Fibroblast of skin of back (primary cell): ENCODE measurements around the gene SPEF2.

Experiments
- DNase-seq: peaks from one replicate; pipeline ENCODE4 v3.0.0-alpha.2; 2013

SPEF2 gene

DNA sequence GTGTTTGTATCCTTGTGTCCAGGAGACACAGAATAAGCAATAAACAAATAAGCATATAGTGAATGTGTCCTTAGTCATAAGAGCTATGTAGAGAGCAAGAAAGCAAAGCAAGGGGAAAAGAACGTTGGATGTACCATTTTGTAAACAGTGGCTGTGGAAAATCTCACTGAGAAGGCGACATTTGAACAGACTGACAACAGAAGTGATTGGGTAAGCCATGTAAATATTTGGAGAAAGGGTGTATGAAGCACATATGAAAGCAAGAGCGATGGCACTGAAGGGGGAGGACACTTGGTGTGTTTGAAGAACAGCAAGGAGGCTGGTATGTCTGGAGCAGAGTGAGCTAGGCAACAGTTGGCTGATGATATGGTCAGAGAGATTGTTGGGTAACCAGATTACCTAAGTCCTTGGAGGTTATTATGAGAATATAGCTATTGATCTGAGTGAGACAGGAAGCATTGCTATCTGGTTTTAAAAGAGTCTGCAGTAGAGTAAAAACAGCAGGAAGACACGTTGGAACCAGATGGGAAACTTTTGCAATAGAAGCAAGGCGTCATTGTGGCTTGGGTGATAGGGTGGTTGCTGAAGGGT is 123.6 kb downstream of the SPEF2 start:
- peak; percentile 7 for DNase-seq

DNA sequence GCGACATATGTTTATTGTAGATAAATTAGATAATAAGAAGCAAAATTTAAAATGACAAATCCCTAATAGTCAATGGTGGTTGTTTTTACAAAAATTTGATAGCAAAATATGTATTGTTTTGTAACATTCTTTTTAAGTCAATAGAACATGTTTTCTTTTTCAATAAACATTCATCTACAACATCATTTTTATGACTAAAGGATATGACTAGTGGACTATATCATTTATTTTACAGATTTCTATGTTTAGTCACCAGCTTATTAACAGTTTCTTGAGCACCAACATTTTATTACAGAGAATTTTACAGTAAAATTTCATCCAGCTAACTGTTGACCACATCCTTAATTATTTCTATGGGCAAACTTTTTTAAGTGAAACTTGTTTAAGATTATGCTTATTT is 124.3 kb downstream of the SPEF2 start:
- peak; percentile 32 for DNase-seq

DNA sequence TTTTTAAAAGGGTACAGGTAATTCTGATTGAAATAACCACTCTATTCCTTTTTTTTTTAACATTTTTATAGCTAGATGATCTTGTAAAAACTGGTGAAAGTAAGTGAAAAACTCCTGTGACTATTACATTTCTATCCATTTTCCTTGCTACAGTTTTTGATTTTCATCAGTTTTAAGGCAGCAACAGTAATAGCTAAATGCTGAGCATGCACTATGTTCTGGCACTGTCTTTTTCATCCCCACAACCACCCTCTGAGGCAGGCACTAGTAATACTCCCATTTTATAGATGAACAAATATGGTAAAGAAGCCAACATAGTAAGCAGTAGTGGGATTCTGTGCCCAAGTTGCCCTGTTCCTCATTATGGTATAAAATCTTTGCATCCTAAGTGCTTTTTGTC is 126.0 kb downstream of the SPEF2 start:
- no peak for DNase-seq

DNA sequence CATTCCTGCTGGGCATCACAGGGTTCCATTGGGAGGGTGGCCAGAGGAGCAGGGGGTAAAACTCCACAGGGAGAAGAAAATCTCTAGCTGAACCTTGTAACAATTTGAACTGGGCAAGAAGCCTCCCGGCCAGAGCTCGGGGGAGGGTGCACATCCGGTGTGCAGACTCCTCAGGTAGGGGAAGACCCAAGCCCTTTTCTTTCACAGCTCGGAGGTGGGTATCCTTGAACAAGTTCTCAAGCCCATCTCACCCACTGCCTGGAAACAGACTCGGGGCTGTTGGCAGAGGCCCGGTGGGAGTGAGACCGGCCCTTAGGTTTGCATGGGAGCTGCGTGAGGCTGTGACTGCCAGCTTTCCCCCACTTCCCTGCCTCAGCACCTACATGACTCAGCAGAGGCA is 127.5 kb downstream of the SPEF2 start:
- DNase-seq: no peak

DNA sequence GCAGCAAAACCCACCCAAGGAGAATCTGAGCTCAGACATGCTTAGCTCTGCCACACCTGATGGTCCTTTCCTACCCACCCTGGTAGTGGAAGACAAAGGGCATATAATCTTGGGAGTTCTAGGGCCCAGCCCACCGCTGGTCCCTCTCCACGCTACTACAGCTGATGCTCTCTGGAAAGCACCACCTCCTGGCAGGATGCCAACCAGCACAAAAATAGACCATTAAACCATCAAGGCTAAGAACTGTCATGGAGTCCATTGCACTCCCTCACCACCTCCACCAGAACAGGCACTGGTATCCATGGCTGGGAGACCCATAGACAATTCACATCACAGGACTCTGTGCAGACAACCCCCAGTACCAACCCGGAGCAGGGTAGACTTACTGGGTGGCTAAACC is 128.0 kb downstream of the SPEF2 start:
- no peak for DNase-seq

DNA sequence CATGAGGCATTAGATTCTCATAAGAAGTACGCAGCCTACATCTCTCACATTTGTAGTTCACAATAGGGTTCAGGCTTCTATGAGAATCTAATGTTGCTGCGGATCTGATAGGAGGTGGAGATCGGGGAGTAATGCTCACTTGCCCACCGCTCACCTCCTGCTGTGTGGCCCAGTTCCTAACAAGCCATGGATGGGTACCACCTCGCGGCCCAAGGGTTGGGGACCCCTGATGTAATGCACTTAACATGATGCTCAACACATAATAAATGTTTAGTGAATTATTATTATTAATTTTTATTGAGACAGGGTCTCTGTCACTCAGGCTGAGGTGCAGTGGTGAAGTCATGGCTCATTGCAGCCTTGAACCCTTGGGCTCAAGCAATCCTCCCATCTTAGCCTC is 134.3 kb downstream of the SPEF2 start:
- no peak for DNase-seq

DNA sequence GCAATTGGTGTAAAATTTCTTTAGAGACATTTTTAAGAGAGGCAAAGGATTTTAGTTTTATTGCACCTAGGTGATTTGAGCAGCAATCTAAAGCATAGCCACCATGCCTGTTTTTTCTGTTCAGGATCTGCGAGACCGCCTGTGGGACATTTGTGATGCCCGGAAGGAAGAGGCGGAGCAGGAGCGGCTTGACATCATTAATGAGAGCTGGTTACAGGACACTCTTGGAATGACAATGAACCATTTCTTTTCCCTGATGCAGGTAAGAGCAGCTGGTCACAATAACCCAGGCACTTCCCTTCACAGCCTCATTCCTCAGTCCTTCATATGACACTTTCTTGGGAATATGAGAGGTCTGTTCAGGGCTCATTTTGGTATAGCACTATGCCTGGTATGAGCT is 135.8 kb downstream of the SPEF2 start:
- DNase-seq: no peak

DNA sequence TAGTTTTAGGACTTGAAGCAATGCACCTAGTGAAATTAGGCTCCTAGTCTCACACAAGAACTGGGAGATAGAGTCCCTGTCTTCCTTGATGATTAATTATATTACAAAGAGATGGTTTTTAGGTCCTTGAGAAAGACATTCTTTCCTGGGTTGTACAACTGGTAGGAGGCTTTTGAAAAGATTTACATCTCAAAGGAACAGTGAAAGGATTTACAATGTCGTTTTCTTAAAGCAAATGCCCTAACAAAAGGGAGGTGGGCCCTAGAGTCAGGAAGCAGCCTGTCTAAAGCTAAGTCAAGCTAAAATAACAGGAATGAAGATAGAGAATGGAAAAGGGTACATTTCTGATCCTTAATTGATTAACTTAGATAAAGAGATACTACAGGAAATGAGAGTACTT is 136.8 kb downstream of the SPEF2 start:
- no peak for DNase-seq

DNA sequence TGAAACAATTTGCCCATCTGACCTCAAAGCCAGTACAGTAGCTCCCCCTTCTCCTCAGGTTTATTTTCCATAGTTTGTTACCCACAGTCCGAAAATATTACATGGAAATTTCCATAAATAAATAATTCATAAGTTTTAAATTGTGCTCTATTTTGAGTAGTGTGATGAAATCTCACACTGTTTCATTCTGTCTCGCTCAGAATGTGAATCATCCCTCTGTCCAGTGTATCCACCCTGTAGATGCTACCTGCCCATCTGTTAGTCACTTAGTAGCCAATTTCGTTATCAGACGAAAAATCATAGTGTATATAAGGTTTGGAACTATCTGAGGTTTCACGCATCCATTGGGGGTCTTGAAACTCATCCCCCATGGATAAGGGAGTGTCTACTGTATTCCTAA is 138.3 kb downstream of the SPEF2 start:
- DNase-seq: no peak

DNA sequence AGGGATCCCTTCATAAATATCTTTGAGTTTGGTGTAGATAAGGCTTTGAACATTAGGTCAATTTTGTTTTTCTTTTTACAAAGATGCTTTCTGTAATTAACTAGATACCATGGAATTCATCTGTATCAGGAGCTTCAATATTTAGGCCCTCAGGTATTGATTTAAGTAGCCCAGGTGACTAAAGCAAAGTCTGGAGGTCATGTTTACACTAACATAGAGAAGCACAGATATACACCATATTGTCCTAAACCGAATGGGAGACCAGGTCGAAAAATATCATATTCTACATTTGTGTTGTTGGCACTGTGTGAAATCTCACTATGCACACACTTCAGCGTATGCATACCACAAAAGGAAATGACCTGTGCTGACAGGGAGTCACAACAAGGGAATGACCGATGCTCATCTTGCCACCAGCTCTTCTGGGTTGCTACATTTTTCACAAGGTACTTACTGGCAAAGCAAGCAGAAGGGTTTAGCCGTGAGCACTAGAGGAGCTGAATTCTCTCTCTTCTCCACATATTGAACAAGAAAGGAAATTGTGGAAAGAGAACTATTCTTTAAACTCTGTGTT is 140.6 kb downstream of the SPEF2 start:
- DNase-seq: no peak

DNA sequence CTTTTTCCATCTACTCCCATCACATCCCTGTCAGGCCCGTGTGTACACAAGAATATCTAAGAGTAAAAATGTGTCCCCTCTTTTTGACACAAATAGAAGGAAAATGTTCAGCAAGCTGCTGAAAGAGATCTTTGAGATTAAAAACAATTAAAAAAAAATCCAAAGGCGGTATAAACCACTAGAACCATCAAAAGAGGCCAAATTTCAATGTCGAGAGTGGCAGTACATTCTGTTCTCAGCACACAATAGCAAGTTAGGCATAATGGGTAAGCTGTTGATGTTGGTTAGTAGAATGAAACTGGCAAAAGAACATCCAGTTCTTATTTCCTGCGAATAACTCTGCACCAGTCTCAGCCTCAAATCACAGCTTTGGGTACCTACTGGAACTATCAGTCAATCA is 143.9 kb downstream of the SPEF2 start:
- no peak for DNase-seq

DNA sequence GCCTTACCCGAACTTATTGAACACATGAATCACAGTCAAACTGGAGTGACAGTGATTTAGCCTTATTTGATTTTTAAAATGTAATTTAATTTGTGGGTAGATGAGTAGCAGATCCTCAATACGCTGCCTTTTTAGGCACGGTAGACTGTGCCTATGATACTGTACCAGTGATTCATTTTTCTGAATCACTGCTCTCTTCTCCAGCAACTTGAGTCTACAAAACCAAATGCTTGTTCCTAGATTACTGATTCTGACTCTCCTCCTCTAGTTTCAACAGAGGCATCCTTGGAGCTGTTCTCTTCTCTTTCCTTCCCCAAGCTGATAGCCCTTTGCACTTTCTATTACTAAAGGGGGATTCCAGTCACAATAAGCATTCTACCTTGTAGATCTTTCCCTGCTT is 144.7 kb downstream of the SPEF2 start:
- no peak for DNase-seq

DNA sequence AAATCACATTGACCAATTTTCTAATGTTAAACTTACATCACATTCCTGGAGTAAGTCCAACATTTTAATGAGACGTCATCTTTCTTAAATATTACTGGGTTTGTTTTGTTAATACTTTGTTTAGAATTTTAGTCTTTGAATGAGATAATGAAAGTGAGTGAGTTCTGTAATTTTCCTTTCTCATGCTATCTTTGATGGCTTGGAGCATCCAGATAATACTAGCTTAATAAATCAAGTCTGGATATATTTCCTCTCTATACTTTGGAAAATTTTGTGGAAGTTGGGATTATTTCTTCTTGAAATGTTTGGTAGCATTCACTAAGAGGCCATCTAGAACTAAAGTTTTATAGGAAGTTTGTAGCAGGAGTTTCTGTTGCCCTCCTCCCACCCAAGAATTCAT is 148.3 kb downstream of the SPEF2 start:
- DNase-seq: no peak

DNA sequence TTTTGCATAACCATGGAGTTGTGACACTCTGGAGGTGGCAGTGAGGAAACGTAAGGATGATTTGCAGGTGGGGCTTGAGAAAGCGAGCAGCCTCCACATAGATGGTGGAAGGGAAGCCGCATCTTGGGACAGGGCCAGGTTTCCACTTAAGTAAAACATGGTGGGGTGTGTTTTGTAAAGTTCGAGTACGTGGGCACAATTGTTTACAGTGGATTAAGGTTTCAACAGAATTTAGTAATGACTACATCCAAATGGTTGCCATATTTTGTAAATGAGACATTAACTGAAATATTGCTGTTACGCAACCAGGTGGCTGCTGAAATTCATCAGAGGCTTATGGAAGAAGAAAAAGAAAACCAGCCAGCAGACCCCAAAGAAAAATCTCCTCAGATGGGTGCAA is 153.6 kb downstream of the SPEF2 start:
- DNase-seq: peak; percentile 50

DNA sequence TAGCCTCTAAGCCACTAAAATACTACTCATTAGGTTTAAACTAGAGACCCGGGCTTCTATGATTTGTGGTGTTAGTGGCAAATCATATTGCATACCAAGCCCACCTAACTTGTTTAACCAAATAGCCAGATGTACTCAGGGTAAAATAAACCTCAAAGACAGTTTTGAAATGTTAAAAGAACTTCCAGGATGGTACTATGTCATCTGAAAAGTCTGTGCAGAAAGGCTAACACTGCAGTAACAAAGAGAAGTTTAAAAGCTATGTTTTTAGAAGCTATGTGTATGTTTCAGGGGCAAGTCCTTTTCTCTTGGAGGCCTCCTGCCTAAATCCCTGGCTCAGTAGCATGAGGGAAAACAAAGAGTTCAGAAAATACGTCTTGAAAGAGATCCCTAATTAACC is 154.2 kb downstream of the SPEF2 start:
- DNase-seq: no peak

DNA sequence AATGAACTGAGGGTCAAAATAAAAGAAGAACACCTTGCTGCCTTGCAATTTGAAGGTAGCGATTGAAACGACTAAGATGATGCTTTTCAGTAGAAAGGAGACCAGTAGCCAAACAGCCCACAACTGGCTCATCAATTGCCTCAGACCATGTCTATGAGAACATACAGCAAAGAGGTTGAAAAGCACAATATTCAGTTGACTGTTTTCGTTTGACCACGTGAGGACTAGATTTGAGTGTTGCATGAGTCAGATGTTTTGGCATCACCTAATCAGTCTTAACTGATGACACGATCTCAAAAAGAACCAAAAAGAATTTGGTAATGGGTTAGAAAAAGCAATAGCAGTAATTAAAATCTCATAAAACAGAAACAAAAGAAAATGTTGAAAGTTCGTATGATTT is 156.3 kb downstream of the SPEF2 start:
- peak; percentile 17 for DNase-seq

DNA sequence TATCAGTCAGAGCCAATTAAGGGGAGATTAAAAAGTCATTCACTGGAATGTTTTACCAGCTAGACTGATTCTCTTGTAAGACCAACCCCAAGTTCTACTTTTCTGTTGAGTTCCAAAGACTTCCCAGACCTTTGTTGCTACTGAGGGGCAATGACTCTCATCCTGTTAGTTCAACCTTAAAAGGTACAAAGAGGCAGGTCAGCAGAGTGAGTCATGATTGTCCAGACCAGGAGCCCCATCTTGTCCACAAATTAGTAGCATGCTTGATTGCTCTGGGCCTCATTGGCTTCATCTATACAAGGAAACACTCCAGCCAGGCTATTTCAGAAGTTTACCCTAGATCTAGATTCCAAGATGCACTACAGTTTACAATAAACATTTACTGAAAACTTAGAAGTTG is 159.1 kb downstream of the SPEF2 start:
- no peak for DNase-seq

DNA sequence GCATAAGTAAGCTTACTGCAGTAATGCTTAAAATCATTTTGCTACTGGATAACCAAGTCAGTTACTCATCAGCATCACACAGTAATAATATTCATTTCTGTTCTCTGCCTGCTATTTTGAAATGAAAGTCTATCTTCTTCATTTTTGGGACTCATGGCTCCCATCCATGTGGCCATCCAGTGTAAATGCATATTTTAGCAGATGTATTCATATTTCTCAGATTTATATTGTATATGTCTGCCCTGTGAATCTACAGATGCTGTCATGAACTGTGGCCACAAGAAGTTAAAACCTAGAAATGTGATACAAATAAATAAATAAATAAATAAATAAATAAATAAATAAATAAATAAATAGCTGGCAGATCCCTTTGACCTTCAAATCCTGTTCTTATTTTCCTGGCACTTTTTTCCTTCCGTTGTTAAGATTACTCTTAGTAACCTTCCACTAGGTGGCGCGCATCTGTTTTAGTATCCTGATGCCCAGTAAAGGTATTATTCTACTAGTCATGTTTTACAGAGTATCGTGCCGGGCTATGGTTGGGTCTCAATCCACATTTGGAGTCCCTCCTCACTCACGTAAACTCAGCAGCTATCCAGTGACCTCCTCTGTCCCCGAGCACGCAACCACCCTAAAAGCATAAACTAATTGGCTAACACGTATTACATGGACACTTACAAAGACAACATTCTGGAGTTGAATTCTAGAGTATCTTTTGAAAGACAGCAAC is 159.9 kb downstream of the SPEF2 start:
- DNase-seq: peak; percentile 81

DNA sequence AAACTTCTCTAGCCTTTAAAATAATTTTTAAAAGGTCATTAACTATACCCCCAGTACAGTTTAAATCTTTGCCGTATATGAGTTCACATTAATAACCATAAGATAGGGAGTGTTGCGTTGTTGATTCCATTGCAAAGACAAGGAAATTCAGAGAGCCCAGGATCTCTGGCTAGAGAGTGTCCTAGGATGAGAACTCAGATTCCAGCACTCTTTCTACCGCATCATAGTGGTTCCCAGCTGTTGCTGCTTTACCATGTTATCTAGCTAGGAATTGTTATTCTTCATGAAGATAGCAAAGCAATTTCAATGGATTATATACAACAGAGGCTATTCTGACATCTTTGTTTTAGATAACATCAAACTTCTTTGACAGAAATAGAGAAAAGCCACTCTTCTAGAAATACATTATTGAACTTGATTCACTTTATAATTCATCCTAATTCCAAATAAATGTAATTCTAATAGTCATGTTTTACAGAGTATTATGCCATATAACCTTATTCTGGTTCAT is 160.7 kb downstream of the SPEF2 start:
- DNase-seq: no peak

DNA sequence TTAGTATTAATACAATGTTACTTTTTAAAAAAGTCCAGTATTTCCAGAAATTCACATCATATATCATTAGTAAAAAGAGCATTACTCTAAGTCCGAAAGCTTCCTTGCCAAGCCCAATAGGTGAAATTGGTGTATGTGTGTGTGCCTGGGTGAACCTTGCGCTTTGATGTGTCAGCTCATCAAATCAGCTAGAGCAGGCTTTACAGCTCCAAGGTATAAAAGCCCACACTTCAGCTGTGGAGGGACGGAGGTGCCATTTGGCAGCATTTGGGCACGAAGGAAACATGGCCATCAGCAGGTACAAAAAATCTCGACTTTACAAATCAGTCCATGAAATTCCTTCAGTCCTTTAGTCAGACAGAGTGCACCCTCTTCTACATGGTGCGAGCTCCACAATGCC is 162.6 kb downstream of the SPEF2 start:
- DNase-seq: no peak

DNA sequence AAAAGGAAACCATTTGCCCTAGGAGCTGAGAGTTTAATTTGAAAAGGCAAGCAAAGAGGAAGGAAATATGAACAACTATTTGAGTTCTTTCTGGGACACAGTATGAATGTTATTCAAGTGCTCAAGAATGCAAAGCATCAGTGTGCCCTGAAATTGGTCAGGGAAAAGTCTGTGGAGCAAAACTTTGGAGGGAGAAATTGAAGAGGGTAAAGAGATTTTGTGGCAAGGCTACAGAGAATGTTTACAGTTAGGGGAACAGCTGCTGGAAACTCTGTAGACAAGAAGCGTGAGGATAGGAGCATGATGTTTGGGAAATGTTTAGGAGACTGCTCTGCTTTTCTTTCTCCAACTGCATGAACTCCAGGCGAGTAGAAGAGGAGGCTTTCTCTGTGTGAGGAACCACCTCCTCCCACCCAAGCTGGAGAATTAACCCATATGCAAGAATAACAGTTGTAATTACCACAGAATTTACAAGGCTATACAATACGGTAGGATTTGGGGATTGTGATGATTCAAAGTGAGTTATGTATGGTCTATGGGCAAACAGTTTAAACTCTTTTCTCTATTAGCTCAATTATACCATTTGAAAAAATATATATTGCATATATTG is 163.6 kb downstream of the SPEF2 start:
- peak; percentile 48 for DNase-seq

DNA sequence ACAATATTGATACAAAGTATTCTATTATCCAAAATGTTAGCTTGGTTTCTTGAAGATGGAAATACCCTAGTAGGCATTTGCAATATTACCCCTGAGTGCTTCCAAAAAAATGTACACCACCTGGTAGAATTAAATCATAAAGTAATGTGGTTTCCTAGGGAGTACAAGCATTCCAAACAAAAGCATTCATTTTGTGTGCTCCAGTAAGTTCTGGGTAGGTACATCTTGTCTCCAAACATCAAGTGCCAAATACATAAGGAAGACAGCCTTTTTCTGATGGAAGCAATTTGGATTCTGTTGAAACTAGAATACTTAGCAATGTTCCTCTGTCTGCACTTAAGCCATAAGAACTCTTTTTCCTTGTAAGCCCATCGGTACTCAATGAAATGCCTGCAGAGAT is 165.9 kb downstream of the SPEF2 start:
- DNase-seq: no peak

DNA sequence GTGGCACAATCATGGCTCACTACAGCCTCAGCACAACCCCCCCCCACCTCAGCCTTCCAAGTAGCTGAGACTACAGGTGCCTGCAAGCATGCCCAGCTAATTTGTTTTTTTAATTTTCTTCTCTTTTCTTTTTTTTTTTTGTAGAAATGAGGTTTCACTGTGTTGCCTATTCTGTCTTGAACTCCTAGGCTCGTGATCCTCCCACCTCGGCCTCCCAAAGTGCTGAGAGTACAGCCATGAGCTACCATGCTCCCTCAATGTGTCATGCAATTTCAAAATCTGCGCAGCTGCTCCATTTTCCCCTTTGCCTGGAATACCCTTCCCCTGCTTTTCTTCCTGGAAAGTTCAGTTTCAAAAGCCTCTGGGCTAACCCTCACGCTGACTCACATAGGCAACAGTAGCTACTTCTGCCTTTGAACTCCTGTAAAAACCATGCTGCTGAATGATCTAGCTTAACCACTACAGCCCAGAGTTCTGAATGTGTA is 168.0 kb downstream of the SPEF2 start:
- DNase-seq: no peak

DNA sequence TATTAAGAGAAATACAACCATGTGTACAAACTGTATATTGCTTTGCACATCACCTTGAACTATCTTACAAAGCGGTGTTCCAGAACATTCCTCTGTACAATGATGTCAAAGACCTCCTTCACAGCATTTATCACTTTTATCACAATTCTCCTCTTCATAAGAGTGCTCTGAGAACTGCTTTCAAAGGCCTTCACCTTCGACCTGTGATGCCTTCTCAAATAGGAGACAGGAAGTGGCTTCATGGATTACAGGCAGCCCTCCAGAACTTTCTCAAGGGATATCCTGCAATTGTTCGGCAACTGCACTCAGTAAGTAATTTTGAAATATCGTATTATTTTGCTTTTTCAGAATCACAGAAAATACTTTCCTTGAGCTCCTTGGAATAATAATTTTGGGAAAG is 171.1 kb downstream of the SPEF2 start:
- no peak for DNase-seq
